ENCODE data around the gene PPM1L.

DNA sequence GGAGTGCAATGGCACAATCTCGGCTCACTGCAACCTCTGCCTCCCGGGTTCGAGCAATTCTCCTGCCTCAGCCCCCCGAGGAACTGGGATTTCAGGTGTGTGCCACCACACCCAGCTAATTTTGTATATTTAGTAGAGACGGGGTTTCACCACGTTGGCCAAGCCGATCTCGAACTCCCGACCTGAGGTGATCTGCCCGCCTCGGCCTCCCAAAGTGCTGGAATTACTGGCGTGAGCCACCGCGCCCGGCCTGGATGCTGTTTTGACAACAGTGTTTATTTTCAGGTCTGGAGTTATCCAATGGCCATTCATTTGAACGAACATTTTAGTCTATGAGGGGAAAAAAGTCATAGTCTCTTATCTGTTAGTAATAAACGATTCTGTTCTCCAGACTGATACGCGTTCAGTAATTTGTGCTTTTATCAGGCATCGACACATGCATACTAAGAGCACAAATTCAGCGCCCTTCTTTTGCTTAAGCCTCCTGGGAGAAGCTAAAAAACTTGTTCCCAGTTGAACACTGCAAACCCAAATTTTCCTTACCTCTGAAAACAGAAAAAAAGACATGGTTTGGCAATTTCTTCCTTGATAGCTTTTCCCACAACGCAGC is 347.9 kb downstream of the PPM1L start:
- TF ChIP-seq, protein P1, sequence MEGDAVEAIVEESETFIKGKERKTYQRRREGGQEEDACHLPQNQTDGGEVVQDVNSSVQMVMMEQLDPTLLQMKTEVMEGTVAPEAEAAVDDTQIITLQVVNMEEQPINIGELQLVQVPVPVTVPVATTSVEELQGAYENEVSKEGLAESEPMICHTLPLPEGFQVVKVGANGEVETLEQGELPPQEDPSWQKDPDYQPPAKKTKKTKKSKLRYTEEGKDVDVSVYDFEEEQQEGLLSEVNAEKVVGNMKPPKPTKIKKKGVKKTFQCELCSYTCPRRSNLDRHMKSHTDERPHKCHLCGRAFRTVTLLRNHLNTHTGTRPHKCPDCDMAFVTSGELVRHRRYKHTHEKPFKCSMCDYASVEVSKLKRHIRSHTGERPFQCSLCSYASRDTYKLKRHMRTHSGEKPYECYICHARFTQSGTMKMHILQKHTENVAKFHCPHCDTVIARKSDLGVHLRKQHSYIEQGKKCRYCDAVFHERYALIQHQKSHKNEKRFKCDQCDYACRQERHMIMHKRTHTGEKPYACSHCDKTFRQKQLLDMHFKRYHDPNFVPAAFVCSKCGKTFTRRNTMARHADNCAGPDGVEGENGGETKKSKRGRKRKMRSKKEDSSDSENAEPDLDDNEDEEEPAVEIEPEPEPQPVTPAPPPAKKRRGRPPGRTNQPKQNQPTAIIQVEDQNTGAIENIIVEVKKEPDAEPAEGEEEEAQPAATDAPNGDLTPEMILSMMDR (IDR thresholded peaks at IDR 0.05; ENCODE audit: borderline replicate concordance, extremely low read depth, low read length, poor library complexity, severe bottlenecking): no peak
- TF ChIP-seq EZH2 (IDR thresholded peaks at IDR 0.05; ENCODE audit: borderline replicate concordance, low read depth, low read length, severe bottlenecking): no peak
